Large intestine (tissue), 12 donors: ENCODE data around the gene IGFBP1. TPM values are rescaled to one million over a fixed set of nuclear protein-coding genes. Genes with fewer than 3 reads are reported as not detected.
A peak's percentile ranks its signal among the peaks of the same experiment; 100 is the strongest.
"Not testable (repeated sequence)": the region's sequence is repeated elsewhere in the genome, so short reads cannot be mapped to it uniquely, and the experiment has no call there.

Source experiments
- DNase-seq, 2 donors: peaks; one replicate each; pipeline versions ENCODE4 v3.0.0 to v3.0.0-alpha.2; 2013
- H3K27ac ChIP-seq: one replicate; pipeline ENCODE4 v1.5.1; 2013; ENCODE audit warnings: low read length
- H3K27me3 ChIP-seq: 2 replicates; pipeline ENCODE4 v1.6.1; 2013; ENCODE audit warnings: low read length; ENCODE audit not compliant: control insufficient read depth, insufficient read depth
- H3K36me3 ChIP-seq: 2 replicates; pipeline ENCODE4 v1.6.1; 2013; ENCODE audit warnings: low read length; ENCODE audit not compliant: control insufficient read depth, insufficient read depth
- H3K4me1 ChIP-seq: one replicate; pipeline ENCODE4 v1.6.1; 2013; ENCODE audit warnings: low read length; ENCODE audit not compliant: control insufficient read depth, insufficient read depth
- H3K4me3 ChIP-seq: one replicate; pipeline ENCODE4 v1.5.1; 2013; ENCODE audit warnings: low read length
- H3K9me3 ChIP-seq: one replicate; pipeline ENCODE4 v1.6.1; 2013; ENCODE audit warnings: mild to moderate bottlenecking, low read depth, low read length, moderate library complexity; ENCODE audit not compliant: control insufficient read depth
- WGBS: methylation state at CpG from one replicate; pipeline ENCODE4 v1.1.5; 2013; ENCODE audit warnings: low lambda C conversion rate; ENCODE audit not compliant: insufficient coverage; 5-methylcytosine and 5-hydroxymethylcytosine counted together
- long read RNA-seq, 11 donors: transcript quantifications; one replicate each; lab custom pipeline, GENCODE V29; 2026
- polyA plus RNA-seq: library from polyadenylated mRNA; unstranded; fragments of 120-200 nt; gene quantifications from one replicate; pipeline ENCODE4 v1.2.1, GENCODE V29; 2013

The IGFBP1 gene
- 0.12 TPM for polyA plus RNA-seq
- long read RNA-seq, donor 1: 0 reads
- long read RNA-seq, donor 2: 0 reads
- long read RNA-seq, donor 3: 0 reads
- long read RNA-seq, donor 4: 0 reads
- long read RNA-seq, donor 5: 0 reads
- long read RNA-seq, donor 6: 0 reads
- long read RNA-seq, donor 7: 0 reads
- long read RNA-seq, donor 8: 0 reads
- long read RNA-seq, donor 9: 0 reads
- long read RNA-seq, donor 10: 0 reads
- long read RNA-seq, donor 11: 0 reads

GRCh38 chr7:45888185-45888992, at the start of gene IGFBP1:
IGFBP1 (plus strand) TSS chr7:45888488; CDS start chr7:45888653, 165 bp downstream.
- H3K4me3 ChIP-seq: peak within 1 kb of the TSS; percentile 13
- H3K4me1 ChIP-seq: no peaks in the 10 kb centered on the region
- DNase-seq: peak in 1 of 2 donors; percentile 32
- H3K9me3 ChIP-seq: peaks cover 4% of the 10 kb centered on the region
- peaks cover 52% of the 10 kb centered on the region for H3K27me3 ChIP-seq
- WGBS: no CpG with 5 or more reads among the region's 73 CpGs
- H3K36me3 ChIP-seq: no peaks in the 10 kb centered on the region
- no peak within 1 kb of the TSS for H3K27ac ChIP-seq

GRCh38 chr7:45838852-45839251, 49.4 kb upstream of the IGFBP1 start:
- no CpG with 5 or more reads among the region's 2 CpGs for WGBS

DNA sequence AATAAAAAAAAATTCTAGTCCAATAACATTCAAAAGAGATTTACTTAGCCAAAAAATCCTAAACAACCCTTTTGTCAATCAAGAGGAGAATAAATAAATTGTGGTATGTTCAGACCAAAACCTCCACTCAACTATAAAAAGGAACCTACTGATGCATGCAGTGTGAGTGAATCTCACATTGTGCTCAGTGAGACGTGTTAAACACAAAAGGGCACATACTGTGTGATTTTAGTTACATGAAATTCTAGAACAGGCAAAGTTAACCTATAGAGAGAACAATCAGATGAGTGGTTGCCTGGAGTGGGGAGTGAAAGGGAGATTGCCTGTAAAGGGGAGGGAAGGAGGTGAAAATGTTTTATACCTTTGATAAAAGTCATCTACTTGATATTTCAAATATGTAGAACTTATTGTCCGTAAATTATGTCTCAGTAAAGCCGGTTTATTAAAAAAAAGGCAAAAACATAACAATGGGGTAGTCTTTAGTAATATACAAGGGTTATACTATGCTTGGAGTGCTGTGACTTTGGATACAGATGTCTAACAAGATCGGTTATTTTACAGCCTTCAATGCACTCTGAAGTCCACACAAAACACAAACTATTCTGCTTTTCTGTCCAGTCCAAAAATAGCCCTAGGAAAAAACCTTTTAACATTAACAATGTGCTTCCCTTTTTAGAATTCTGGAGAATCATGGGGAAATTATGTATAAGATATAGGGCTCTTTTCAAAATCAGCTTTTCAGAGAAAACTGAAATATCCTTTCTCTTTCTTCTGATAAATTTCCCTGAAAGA, 46.2 kb upstream of the IGFBP1 start:
- not testable (repeated sequence) for H3K9me3 ChIP-seq, H3K27me3 ChIP-seq, H3K4me1 ChIP-seq, H3K4me3 ChIP-seq, H3K36me3 ChIP-seq, DNase-seq, H3K27ac ChIP-seq
- no CpG with 5 or more reads among the region's 4 CpGs for WGBS

More at GRCh38 chr7:45838852-45839251, 49.4 kb upstream of the IGFBP1 start:
- not testable (repeated sequence) for H3K27me3 ChIP-seq, H3K36me3 ChIP-seq, DNase-seq, H3K27ac ChIP-seq, H3K9me3 ChIP-seq, H3K4me1 ChIP-seq, H3K4me3 ChIP-seq

DNA sequence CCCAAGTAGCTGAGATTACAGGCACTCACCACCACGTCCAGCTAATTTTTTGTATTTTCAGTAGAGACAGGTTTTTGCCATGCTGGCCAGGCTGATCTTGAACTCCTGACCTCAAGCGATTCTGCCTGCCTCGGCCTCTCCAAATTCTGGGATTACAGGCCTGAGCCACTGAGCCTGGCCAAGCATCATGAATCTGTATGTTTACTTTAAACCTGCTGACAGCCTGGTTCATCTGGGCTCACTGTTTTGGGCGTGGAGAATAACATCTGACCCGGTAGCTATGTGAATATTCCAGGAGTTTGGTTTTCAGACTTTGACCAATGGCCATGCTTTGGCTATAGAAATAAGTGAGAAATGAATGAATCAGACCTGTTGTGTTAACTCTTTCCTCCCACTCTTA, 41.8 kb upstream of the IGFBP1 start:
- not testable (repeated sequence) for H3K27ac ChIP-seq, H3K36me3 ChIP-seq, H3K27me3 ChIP-seq, H3K9me3 ChIP-seq, DNase-seq, H3K4me3 ChIP-seq, H3K4me1 ChIP-seq
- WGBS: no CpG with 5 or more reads among the region's 5 CpGs

- H3K36me3 ChIP-seq, H3K4me1 ChIP-seq, H3K9me3 ChIP-seq, H3K27ac ChIP-seq, H3K4me3 ChIP-seq, H3K27me3 ChIP-seq, DNase-seq: not testable (repeated sequence)
- no CpG with 5 or more reads among the region's 6 CpGs for WGBS
Observed at GRCh38 chr7:45848734-45849133, 39.6 kb upstream of the IGFBP1 start.

GRCh38 chr7:45852984-45853383, 35.3 kb upstream of the IGFBP1 start:
- H3K4me1 ChIP-seq, H3K27me3 ChIP-seq, H3K4me3 ChIP-seq, H3K36me3 ChIP-seq, H3K27ac ChIP-seq, H3K9me3 ChIP-seq, DNase-seq: not testable (repeated sequence)
- WGBS: no CpG with 5 or more reads among the region's 10 CpGs

- DNase-seq, H3K36me3 ChIP-seq, H3K4me3 ChIP-seq, H3K27me3 ChIP-seq, H3K4me1 ChIP-seq, H3K27ac ChIP-seq, H3K9me3 ChIP-seq: not testable (repeated sequence)
- WGBS: no CpG with 5 or more reads among the region's 8 CpGs
Observed at GRCh38 chr7:45853491-45853890, 34.8 kb upstream of the IGFBP1 start.

GRCh38 chr7:45855680-45856079, 32.6 kb upstream of the IGFBP1 start:
- not testable (repeated sequence) for H3K27me3 ChIP-seq, H3K4me3 ChIP-seq, DNase-seq, H3K36me3 ChIP-seq, H3K4me1 ChIP-seq, H3K9me3 ChIP-seq, H3K27ac ChIP-seq
- 50% methylated on average over 1 of the region's 3 CpGs for WGBS

GRCh38 chr7:45856888-45857287, 31.4 kb upstream of the IGFBP1 start:
- not testable (repeated sequence) for H3K4me3 ChIP-seq, H3K27ac ChIP-seq, H3K36me3 ChIP-seq, DNase-seq, H3K27me3 ChIP-seq, H3K9me3 ChIP-seq, H3K4me1 ChIP-seq
- WGBS: no CpG with 5 or more reads among the region's 4 CpGs

- peaks cover 13% of the 10 kb centered on the region for H3K27me3 ChIP-seq
- no peak for DNase-seq
- H3K9me3 ChIP-seq: no peaks in the 10 kb centered on the region
- no peaks in the 10 kb centered on the region for H3K36me3 ChIP-seq
- H3K27ac ChIP-seq: no peak overlapping the region
- H3K4me1 ChIP-seq: no peaks in the 10 kb centered on the region
- WGBS: no CpG with 5 or more reads among the region's 9 CpGs
- H3K4me3 ChIP-seq: no peak overlapping the region
Observed at GRCh38 chr7:45863715-45864114, 24.6 kb upstream of the IGFBP1 start.
